HL-60/S4 treated with phorbol 12-myristate 13-acetate at 8.2 ng/mL for 4 days and 3 days (cell line): Measurements from ENCODE around the gene PIP5K1C.

Experiments used
- in situ Hi-C: fragments of 300-500 bp; cut with MboI; formaldehyde crosslinking; loops from 2 replicates; pipeline ENCODE4 v1.15.0; 2022; ENCODE audit warnings: low sequenced_read_pairs

The PIP5K1C gene

GRCh38 chr19:3700242-3701032, at the start of gene PIP5K1C:
TSS of gene PIP5K1C (minus strand) at chr19:3700468. CDS start at chr19:3700390, 78 bp downstream.
- in situ Hi-C loops = no loop called here

GRCh38 chr19:3748965-3749364, 48.7 kb upstream of the PIP5K1C start:
- in situ Hi-C loops = no loop called here

GRCh38 chr19:3746371-3747056, 46.2 kb upstream of the PIP5K1C start:
- in situ Hi-C loops = no loop called here

- in situ Hi-C loops = no loop called here
Observed at GRCh38 chr19:3745363-3746045, 45.2 kb upstream of the PIP5K1C start.

- in situ Hi-C loops = no loop called here
Observed at GRCh38 chr19:3743486-3743885, 43.2 kb upstream of the PIP5K1C start.

GRCh38 chr19:3740431-3740830, 40.2 kb upstream of the PIP5K1C start:
- in situ Hi-C loops = no loop called here

GRCh38 chr19:3738477-3739220, 38.4 kb upstream of the PIP5K1C start:
- in situ Hi-C loops = no loop called here

GRCh38 chr19:3737487-3738205, 37.4 kb upstream of the PIP5K1C start:
- in situ Hi-C loops = no loop called here

- in situ Hi-C loops = no loop called here
Observed at GRCh38 chr19:3736106-3736724, 35.9 kb upstream of the PIP5K1C start.

- in situ Hi-C loops = no loop called here
Observed at GRCh38 chr19:3734310-3734600, 34.0 kb upstream of the PIP5K1C start.

- in situ Hi-C loops = no loop called here
Observed at GRCh38 chr19:3733549-3734309, 33.5 kb upstream of the PIP5K1C start.

GRCh38 chr19:3732108-3732507, 31.8 kb upstream of the PIP5K1C start:
- in situ Hi-C loops = no loop called here

GRCh38 chr19:3730457-3730958, 30.2 kb upstream of the PIP5K1C start:
- in situ Hi-C loops = no loop called here

- in situ Hi-C loops = no loop called here
Observed at GRCh38 chr19:3725640-3726310, 25.5 kb upstream of the PIP5K1C start.

GRCh38 chr19:3725121-3725520, 24.9 kb upstream of the PIP5K1C start:
- in situ Hi-C loops = no loop called here

- in situ Hi-C loops = no loop called here
Observed at GRCh38 chr19:3723883-3724282, 23.6 kb upstream of the PIP5K1C start.

- in situ Hi-C loops = no loop called here
Observed at GRCh38 chr19:3723110-3723488, 22.8 kb upstream of the PIP5K1C start.

GRCh38 chr19:3722443-3723109, 22.3 kb upstream of the PIP5K1C start:
- in situ Hi-C loops = no loop called here
